ENCODE results near the gene TOMM40L.

The TOMM40L gene

DNA sequence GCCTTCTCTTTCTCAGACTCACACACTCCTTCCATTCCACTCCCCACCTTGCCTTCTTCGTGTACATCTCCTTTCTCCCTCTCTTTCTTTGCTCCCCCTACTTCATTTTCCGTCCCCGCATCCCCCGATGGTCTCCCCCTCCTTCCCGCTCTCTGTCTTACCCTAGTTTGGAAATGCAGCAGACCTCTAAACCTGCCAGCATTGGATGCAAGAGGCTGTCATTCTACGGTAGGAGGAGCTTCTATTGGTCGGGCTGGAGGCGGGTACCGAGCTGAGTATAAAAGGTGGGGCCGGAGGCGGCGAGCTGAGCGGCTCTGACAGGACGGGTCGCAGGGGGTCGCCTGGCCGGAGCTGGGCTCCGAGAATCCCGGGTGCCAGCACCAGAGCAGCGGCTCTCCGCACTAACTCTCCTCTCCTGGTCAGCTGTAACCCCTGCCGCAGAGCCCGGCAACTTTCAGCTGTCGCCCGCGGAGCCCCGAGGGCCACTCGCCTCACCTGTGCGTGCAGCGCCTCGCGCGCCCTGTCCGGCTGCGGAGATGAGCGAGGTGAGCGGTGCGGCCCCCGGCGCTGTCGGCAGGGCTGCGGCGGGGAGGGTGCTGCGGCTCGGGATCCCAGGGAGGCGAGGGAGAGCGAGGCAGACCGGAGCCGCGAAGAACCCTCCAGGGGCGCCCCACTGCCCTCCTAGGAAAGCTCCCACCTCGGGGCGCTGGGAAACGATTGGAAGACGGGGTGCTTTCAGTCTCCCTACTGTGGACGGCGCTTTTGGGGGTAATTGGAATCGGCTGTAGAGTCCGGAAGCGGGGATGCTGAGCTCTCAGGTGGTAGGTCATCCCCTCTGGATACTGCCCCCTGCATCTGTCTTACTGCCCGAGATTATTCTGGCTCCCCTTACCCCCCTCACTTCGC lies 32.8 kb downstream of the TOMM40L start, which contains the start of gene PCP4L1:
TSS of gene PCP4L1 (plus strand) at position 307 of the 906 bp plus-strand sequence. CDS start at position 537, 230 bp downstream.
- peak; percentile 72 for DNase-seq

DNA sequence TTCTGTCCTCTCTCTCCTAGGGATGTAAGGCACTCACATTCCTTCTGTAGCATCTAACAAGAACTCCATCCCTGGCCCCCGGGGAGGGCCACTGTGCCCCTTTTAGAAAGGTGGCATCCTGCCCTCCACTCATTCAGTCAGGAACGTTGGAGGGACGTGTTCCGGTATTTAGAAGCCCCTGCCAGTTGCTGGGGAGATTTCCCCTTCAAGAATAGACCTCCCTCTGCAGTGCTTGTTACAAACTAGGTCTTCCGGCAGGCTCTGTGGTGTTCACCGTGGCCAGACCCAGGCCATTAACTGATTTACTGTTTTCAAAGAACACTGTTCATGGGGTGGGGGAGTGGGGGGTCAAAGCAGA lies 33.5 kb downstream of the TOMM40L start:
- no peak for DNase-seq

DNA sequence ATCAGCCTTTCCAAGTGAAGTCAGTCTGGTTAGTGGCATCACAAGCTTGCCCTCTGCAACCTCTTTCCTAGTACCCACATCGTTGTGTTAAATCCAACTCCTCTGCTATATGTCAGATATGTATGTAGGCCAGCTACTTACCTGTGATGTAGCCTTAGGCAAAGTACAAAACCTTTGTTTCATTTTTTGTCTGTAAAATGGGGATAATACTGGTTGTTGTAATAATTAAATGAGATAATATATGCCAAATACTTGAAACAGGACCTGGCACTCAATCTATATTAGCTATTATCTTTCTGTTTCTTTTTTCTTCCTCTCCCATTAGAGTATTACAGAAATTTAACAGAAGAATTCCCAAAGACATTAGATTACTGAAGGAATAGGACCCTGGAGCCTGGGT lies 33.9 kb downstream of the TOMM40L start:
- DNase-seq, result no peak

DNA sequence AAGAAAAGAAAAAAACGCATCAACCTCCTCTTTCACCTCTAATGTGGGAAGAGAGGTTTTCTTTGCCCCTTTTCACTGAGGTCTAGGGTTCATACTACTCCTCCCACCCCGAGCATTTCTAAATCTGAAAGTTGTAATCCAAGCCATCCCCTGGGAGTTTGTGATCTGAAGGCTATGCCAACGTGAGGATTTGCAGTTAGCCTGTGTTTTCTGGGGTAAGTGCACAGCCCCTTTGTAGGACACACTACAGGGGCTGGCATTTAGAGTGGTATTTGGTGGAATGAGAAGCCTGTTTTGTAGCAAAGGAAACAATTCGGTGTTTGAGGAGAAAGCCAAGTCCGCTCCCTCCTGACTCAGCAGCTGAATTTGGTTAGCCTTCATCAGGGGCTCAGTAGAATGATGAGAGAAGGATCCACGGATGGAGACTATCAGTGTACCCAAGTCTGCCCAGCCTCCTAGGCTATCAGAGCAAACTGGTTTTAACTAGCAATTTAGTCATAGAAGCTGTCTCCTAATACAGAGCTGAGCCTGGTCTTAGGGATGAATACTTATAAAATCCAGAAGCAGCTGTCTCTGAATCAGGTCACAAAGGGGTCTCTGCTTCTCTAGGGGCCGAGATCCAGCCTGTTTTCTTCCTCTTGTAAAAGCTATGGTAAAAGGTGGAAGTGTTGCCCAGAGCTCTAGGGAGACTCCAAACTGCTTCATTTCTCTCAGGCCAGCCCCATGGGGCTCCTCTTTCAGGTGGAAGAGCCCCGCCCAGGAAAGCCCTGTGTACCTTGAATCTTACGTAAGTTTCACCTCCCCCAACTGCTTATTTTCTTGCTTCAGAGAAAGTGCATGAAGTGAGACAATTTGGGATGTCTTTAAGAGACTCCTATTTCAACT lies 34.8 kb downstream of the TOMM40L start:
- DNase-seq, result no peak

DNA sequence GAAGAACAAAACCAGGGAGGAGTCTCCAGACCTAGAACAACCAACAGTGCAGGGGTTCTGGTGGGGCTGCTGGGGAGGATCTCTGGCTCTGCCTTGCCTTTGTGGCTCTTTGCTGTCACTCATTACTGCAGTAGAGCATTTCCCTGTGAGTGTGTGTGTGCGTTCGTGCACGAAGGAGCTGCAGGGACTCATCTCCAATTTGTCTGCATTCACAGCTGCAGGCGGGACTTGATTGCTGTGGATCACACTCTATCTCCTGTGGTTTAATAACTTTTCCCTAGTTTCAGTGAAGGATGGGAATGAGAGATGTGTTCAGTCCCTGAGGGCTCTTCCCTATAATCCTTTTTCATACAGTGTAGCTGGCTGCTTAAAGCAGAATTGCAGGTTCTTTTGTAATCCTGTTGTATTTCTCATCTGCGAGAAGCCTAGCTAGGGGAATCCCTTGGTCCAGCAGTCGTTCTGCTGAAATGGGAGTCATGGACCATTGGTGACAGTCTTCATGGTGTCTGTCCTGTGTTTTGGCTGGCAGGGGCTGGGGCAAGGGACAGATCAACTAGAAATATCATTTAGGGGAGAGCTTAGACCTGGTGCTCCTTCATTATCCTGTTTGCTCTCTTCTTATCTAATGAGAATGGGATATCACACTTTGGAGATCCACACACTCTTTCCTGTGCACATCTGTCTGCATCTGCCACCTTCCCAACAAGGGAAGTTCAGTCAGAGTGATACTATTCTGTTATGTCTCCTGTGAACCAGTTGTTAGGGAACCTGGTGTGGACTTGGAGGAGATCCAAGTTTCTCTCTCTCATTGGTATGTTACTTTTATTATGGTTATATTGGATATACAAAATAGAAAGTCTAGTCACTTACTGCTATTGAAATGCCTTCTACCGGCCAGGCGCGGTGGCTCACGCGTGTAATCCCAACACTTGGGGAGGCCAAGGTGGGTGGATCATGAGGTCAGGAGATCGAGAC lies 35.7 kb downstream of the TOMM40L start:
- no peak for DNase-seq

DNA sequence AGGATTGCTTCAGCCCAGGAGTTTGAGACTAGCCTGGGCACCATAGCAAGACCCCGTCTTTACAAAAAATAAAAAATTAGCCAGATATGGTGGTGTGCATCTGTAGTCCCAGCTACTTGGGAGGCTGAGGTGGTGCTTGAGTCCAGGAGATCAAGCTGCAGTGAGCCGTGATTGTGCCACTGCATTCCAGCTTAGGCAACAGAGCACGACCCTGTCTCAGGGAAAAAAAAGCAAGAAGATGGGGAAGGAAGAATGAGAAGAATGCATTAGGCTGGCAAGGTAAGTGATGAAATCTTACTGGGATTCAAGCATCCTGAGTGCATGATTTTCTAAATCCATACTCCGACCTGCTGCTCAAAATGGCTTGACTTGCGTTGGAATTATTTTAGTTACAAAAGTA lies 39.4 kb downstream of the TOMM40L start:
- no peak for DNase-seq

DNA sequence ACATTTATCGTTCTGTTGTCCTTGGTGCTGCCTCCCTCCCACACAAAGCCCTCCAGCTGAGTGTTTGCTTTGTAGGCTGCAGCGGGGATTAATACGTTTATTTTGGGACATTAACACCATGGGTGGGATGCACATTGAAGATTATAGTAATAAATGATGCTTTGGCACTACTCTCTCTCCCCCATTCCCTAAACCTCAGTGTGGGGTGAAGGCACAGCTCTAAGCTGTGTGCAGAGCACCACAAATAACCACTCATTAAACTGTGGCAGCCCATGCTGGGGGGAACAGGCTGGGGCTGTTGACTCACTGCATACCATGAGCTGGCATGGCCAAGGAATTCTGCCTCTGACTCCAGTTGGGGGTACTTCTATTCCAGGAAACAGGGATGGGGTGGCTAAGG lies 40.3 kb downstream of the TOMM40L start:
- no peak for DNase-seq

DNA sequence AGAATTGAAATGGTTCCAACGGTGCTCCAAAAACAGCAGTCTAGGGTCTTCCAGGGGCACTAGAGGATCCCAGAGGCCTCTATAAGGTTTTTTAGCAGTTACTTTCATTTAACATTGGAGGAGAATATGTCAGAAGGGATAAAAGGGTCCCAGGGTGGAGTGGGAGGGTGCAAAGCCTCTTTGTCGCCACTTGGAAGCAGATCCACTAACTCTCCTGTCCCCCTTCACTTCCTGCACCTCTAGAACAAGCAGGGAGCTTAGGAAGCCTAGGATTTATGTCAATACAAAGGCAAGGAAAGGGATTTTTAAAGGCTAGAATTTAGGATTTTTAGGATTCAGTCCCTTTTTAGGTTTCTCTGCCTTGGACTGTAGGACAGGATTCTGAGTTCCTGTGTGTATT lies 41.0 kb downstream of the TOMM40L start:
- DNase-seq, result no peak

DNA sequence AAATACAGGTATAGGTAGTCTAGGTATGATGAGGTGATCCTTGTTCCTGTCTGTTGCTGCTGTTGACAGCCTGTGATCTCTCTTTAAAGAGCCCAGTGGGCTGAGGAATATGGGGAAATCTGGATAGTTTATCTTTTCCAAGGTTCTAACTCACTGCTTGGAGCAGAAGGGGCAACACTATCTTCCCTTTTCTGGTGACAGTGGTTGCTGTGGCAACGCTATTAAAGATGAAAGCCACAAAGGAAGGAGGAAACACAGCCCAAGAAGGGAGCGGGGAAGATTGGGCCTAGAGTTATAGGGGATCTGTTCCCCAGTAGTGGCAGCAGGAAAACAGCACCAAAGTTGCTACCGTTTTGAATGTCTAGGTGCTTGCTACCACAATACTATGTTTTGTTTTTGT lies 41.5 kb downstream of the TOMM40L start:
- no peak for DNase-seq

DNA sequence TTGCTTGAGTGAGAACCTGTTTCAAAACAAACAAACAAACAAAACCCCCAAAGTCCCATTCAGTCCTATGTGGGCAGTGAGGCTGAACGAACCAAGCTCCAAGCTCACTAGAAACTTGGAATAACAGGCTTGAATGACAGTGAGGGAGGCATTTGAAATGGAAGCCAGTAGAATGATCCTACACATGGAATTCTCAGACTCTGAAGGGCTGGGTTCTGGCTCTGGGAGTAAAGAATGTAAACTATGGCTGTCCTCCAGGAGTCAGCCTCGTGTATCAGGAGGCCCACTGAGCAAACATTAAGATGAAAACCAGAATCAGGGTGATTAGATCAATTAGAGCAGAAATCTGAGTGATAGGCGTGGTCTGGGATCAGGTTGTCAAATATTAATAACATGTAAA lies 47.5 kb downstream of the TOMM40L start:
- DNase-seq, result no peak

DNA sequence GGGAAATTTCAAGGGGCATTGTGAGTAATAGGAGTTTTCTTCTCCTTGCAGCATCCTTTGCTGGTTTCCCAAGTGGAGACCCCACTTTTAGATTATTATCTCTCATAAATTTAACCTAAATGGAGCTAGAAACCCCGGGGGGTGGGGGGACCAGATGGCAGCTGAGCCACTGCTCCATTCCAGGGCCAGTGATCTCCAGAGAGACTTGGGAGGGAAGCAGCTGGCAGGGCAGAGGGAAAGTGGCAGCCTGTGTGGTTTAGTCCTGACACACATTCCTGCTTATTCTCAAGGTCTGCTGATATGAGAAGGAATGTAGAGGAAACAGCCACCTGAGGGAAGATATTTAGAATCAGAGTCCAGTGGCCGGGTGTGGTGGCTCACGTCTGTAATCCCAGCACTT lies 49.0 kb downstream of the TOMM40L start:
- DNase-seq, result no peak

Data from NCI-H510A treated with DMSO at 0.1 percent for 48 hours (cell line).